K562 (cell line): ENCODE results near the gene PRDX2. TPM values are rescaled to one million over a fixed set of nuclear protein-coding genes. Genes with fewer than 3 reads are reported as not detected.

Experiments used
- ADNP ChIP-seq: fragments of 200-800 bp; sonication (Bioruptor generic); IDR thresholded peaks from 2 replicates; pipeline ENCODE4 v1.6.1; 2016; ENCODE audit warnings: missing genetic modification characterization, missing compliant biosample characterization
- CHD4 ChIP-seq: fragments of 200-600 bp; sonication (generic); IDR thresholded peaks from 3 replicates; pipeline ENCODE4 v1.6.1; 2012; ENCODE audit warnings: low read depth, mild to moderate bottlenecking, mixed read lengths, low read length, inconsistent platforms; ENCODE audit not compliant: insufficient read depth, insufficient replicate concordance, poor library complexity, severe bottlenecking
- DEAF1 ChIP-seq: fragments of 450-650 bp; formaldehyde crosslinking; IDR thresholded peaks from 2 replicates; pipeline ENCODE4 v1.4.0; 2020; ENCODE audit warnings: mild to moderate bottlenecking, moderate library complexity
- EP300 ChIP-seq: IDR thresholded peaks from 2 replicates; pipeline ENCODE4 v1.6.1; 2012; ENCODE audit warnings: low read length, improper control_type of control experiment
- GTF2B ChIP-seq: IDR thresholded peaks from 2 replicates; pipeline ENCODE4 v1.6.1; 2011; ENCODE audit not compliant: insufficient read length; ENCODE audit errors: extremely low read depth
- MAX ChIP-seq: sonication (generic); formaldehyde crosslinking; IDR thresholded peaks from 2 replicates; pipeline ENCODE4 v1.9.0; 2022; ENCODE audit warnings: mild to moderate bottlenecking, missing genetic modification reagents
- MAZ ChIP-seq, 2 experiments: fragments of 450-650 bp in 1 of 2; sonication (generic) in 1 of 2; formaldehyde crosslinking; IDR thresholded peaks in 1 of 2; conservative IDR thresholded peaks in 1 of 2; 2 replicates each; pipeline versions ENCODE4 v1.4.0 to v1.5.0; 2020; ENCODE audit warnings: mild to moderate bottlenecking in 1 of 2, missing genetic modification reagents in 1 of 2
- MCM3 ChIP-seq: fragments of 450-650 bp; IDR thresholded peaks from 2 replicates; pipeline ENCODE4 v1.6.1; 2016
- NFXL1 ChIP-seq: fragments of 450-650 bp; formaldehyde crosslinking; IDR thresholded peaks from 2 replicates; pipeline ENCODE4 v1.4.0; 2021; ENCODE audit warnings: mild to moderate bottlenecking
- RNF219 ChIP-seq: fragments of 250-450 bp; sonication (Bioruptor Pico); IDR thresholded peaks from 2 replicates; pipeline ENCODE4 v1.5.0; 2022; ENCODE audit warnings: mild to moderate bottlenecking
- SPI1 ChIP-seq: IDR thresholded peaks from 2 replicates; pipeline ENCODE4 v1.6.1; 2011; ENCODE audit warnings: low read depth, low read length, control low read depth, borderline replicate concordance
- STAT5B ChIP-seq: fragments of 250-450 bp; sonication (Bioruptor Pico); IDR thresholded peaks from 2 replicates; pipeline ENCODE4 v1.8.0; 2021; ENCODE audit warnings: mild to moderate bottlenecking, inconsistent platforms
- TFAM ChIP-seq: fragments of 250-450 bp; sonication (Bioruptor Pico); conservative IDR thresholded peaks from 2 replicates; pipeline ENCODE4 v1.5.0; 2021; ENCODE audit warnings: mild to moderate bottlenecking, moderate library complexity
- U2AF2 ChIP-seq: fragments of 200-400 bp; formaldehyde crosslinking; optimal IDR thresholded peaks from 2 replicates; pipeline ENCODE3; 2017; ENCODE audit warnings: low read depth, mild to moderate bottlenecking, low read length
- ZNF239 ChIP-seq: fragments of 250-450 bp; sonication (Bioruptor Pico); IDR thresholded peaks from 2 replicates; pipeline ENCODE4 v1.4.0; 2020; ENCODE audit warnings: mild to moderate bottlenecking
- ZNF561 ChIP-seq: fragments of 450-650 bp; formaldehyde crosslinking; conservative IDR thresholded peaks from 2 replicates; pipeline ENCODE4 v1.4.0; 2020; ENCODE audit warnings: mild to moderate bottlenecking, moderate library complexity
- ZNF592 ChIP-seq: fragments of 450-650 bp; IDR thresholded peaks from 2 replicates; pipeline ENCODE4 v1.6.1; 2017; ENCODE audit warnings: antibody characterized with exemption, mild to moderate bottlenecking
- polyA plus RNA-seq, 8 experiments: library from polyadenylated mRNA; depleted of rRNA in 4 of 8; stranded (reverse) in 5 of 8; unstranded in 3 of 8; fragments of >200 nt; fragmentation: Nextera tagmentation in 2 of 8; fragmentation: Illumina TruSeq in 1 of 8; extraction: Ambion mirVana in 2 of 8; extraction: Trizol in 1 of 8; gene quantifications; 2 replicates each; pipeline versions ENCODE4 v1.2.1 to v1.2.3, GENCODE V29; 2011 to 2014; ENCODE audit warnings: inconsistent platforms in 1 of 8, missing spikeins in 1 of 8
- total RNA-seq, 7 experiments: library from RNA; depleted of rRNA in 6 of 7; stranded (reverse); fragments of >200 nt in 6 of 7; fragmentation: Illumina TruSeq in 2 of 7; extraction: Trizol in 2 of 7; gene quantifications; 2 replicates each; pipeline versions ENCODE4 v1.2.1 to v1.2.3, GENCODE V29; 2011 to 2021; ENCODE audit warnings: low replicate concordance in 1 of 7

PRDX2 gene
- total and polyA plus RNA-seq, 9 of the 15 experiments (the other 6 are each of a cell fraction or from before 2014, with no cell fraction given), result 206 to 1,183 (median 415) TPM

GRCh38 chr19:12777217-12778016, 24.2 kb downstream of the PRDX2 start (continued):
- TF ChIP-seq ZNF561 (CRISPR knock-in tag), result no peak
- no peak for TF ChIP-seq GTF2B
- TF ChIP-seq SPI1, result no peak
- no peak for TF ChIP-seq STAT5B (CRISPR knock-in tag)
- peak; percentile 15; the same call in 1 of the 2 replicates for TF ChIP-seq EP300
- TF ChIP-seq NFXL1 (CRISPR knock-in tag), result no peak
- peak; percentile 81 to 98 for TF ChIP-seq MAZ (CRISPR knock-in tag; conservative IDR thresholded peaks at IDR 0.05 in 1 of 2, IDR thresholded peaks at IDR 0.05 in 1 of 2)
- TF ChIP-seq CHD4, result no peak
- TF ChIP-seq DEAF1 (CRISPR knock-in tag), result peak; percentile 88
- no peak for TF ChIP-seq ZNF239
- TF ChIP-seq ZNF592, result peak; percentile 59
- no peak for TF ChIP-seq U2AF2
- no peak for TF ChIP-seq MAX (CRISPR knock-in tag)
- no peak for TF ChIP-seq TFAM (CRISPR knock-in tag)
- no peak for TF ChIP-seq ADNP (tag)
- no peak for TF ChIP-seq RNF219
- TF ChIP-seq MCM3, result no peak
